PC-3 (cell line): Measurements from ENCODE around the gene PIRT.

Experiments
- CTCF ChIP-seq: fragments of 300-600 bp; sonication (generic); conservative IDR thresholded peaks from 2 replicates; pipeline ENCODE4 v1.5.1; 2017; ENCODE audit warnings: antibody characterized with exemption, low read depth, mild to moderate bottlenecking, low read length
- EZH2phosphoT487 ChIP-seq: fragments of 300-600 bp; sonication (generic); IDR thresholded peaks from 2 replicates; pipeline ENCODE4 v1.6.1; 2018; ENCODE audit warnings: mild to moderate bottlenecking, antibody characterized with exemption, low read length, borderline replicate concordance

GRCh38 chr17:10875430-10875851 is 37.6 kb upstream of the PIRT start:
- TF ChIP-seq CTCF (no peak), EZH2phosphoT487 (no peak)
